ENCODE measurements around the gene USP50. TPM values are rescaled to one million over a fixed set of nuclear protein-coding genes. Genes with fewer than 3 reads are reported as not detected.
"Not testable (repeated sequence)": the region's sequence is repeated elsewhere in the genome, so short reads cannot be mapped to it uniquely, and the experiment has no call there.

Gene USP50
- total and polyA plus RNA-seq, 4 donors, result 0.42 to 0.93 TPM; not detected in 2

- not testable (repeated sequence) for DNase-seq (ENCODE audit: low spot score); H3K4me3 ChIP-seq (ENCODE audit: low read depth in 1 of 3, low read length in 3 of 3); H3K9me3 ChIP-seq (ENCODE audit: control insufficient read depth in 4 of 4, low read length in 3 of 4); H3K4me1 ChIP-seq (ENCODE audit: control insufficient read depth in 4 of 4, insufficient read depth in 4 of 4, low read length in 3 of 4); H3K9ac ChIP-seq (ENCODE audit: low read depth in 1 of 2, low read length in 2 of 2); H3K27ac ChIP-seq (ENCODE audit: low read depth in 1 of 2, low read length in 2 of 2); H3K27me3 ChIP-seq (ENCODE audit: control insufficient read depth in 4 of 4, insufficient read depth in 4 of 4, low read length in 3 of 4)
- H3K36me3 ChIP-seq (ENCODE audit: control insufficient read depth in 4 of 4, insufficient read depth in 3 of 4, low read depth in 1 of 4, low read length in 3 of 4), result peaks cover 3 to 18% (median 10%) of the 10 kb centered on the region in 4 donors
- 90% methylated on average over 2 of the region's 2 CpGs for WGBS
These were observed 40.8 kb downstream of the USP50 start for GRCh38 chr15:50505656-50506055.

GRCh38 chr15:50503144-50503543 lies 43.3 kb downstream of the USP50 start:
- Histone ChIP-seq H3K4me3 (ENCODE audit: low read depth in 1 of 3, low read length in 3 of 3) (no peak overlapping the region), H3K36me3 (ENCODE audit: control insufficient read depth in 4 of 4, insufficient read depth in 3 of 4, low read depth in 1 of 4, low read length in 3 of 4) (peaks cover 7 to 40% (median 28%) of the 10 kb centered on the region in 4 donors), H3K9ac (ENCODE audit: low read depth in 1 of 2, low read length in 2 of 2) (no peak overlapping the region), H3K27ac (ENCODE audit: low read depth in 1 of 2, low read length in 2 of 2) (no peak overlapping the region), H3K9me3 (ENCODE audit: control insufficient read depth in 4 of 4, low read length in 3 of 4) (no peaks in the 10 kb centered on the region), H3K27me3 (ENCODE audit: control insufficient read depth in 4 of 4, insufficient read depth in 4 of 4, low read length in 3 of 4) (no peaks in the 10 kb centered on the region), H3K4me1 (ENCODE audit: control insufficient read depth in 4 of 4, insufficient read depth in 4 of 4, low read length in 3 of 4) (no peaks in the 10 kb centered on the region)
- TF ChIP-seq HNF4G (IDR thresholded peaks at IDR 0.05) (no peak), HNF4A (conservative IDR thresholded peaks at IDR 0.05) (no peak), ATF3 (IDR thresholded peaks at IDR 0.05) (no peak), MAX (IDR thresholded peaks at IDR 0.05) (no peak), NR2F2 (IDR thresholded peaks at IDR 0.05) (no peak), CTCF (IDR thresholded peaks at IDR 0.05; ENCODE audit: low read depth, low read length, missing input control) (no peak), GABPA (IDR thresholded peaks at IDR 0.05 in 1 of 2, conservative IDR thresholded peaks at IDR 0.05 in 1 of 2) (no peak), TAF1 (conservative IDR thresholded peaks at IDR 0.05) (no peak), EGR1 (IDR thresholded peaks at IDR 0.05; ENCODE audit: low read depth in 2 of 2) (no peak), FOXA1 (IDR thresholded peaks at IDR 0.05) (no peak), YY1 (IDR thresholded peaks at IDR 0.05) (no peak), SP1 (IDR thresholded peaks at IDR 0.05) (no peak), ZBTB33 (IDR thresholded peaks at IDR 0.05) (no peak), FOXA2 (IDR thresholded peaks at IDR 0.05) (no peak), RXRA (IDR thresholded peaks at IDR 0.05) (no peak), JUND (IDR thresholded peaks at IDR 0.05) (no peak), RAD21 (IDR thresholded peaks at IDR 0.05) (no peak), REST (IDR thresholded peaks at IDR 0.05) (no peak)
- DNase-seq (ENCODE audit: low spot score), result no peak
- 92% methylated on average over 7 of the region's 7 CpGs for WGBS
